ENCODE data around the gene MUC4.

- TF ChIP-seq CTCF (IDR thresholded peaks at IDR 0.05), result no peak
- TF ChIP-seq EZH2 (IDR thresholded peaks at IDR 0.05), result no peak
- no peak for TF ChIP-seq EZH2phosphoT487 (IDR thresholded peaks at IDR 0.05)
These were observed 99.8 kb downstream of the MUC4 start for GRCh38 chr3:195711813-195712534.

All from neural progenitor cell (in vitro differentiated cells).